ENCODE data around the gene SLC17A4.

The SLC17A4 gene

DNA sequence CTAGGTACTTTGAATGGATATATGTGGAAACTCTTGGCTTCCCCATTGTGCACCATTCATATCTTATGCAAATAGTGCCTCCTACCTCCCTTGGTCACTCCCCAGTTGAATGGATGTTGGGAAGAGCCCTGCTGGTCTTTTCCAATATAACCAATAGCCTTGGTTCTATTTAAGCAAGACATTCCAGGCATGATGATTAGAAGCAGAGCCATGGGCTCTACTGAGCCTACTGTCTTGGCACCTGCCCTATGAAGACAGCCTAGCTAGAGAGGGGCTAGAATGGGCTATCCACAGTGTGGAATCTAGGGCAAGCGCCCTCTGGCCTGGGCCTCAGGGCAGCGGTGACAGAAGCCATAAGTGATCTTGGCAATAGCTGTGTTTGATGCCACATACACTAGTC is 61.7 kb downstream of the SLC17A4 start:
- no peak for FAIRE-seq

GRCh38 chr6:25821341-25821740 is 66.8 kb downstream of the SLC17A4 start:
- no peak for FAIRE-seq

- FAIRE-seq = no peak
Measured at GRCh38 chr6:25829375-25829774, 74.8 kb downstream of the SLC17A4 start.

DNA sequence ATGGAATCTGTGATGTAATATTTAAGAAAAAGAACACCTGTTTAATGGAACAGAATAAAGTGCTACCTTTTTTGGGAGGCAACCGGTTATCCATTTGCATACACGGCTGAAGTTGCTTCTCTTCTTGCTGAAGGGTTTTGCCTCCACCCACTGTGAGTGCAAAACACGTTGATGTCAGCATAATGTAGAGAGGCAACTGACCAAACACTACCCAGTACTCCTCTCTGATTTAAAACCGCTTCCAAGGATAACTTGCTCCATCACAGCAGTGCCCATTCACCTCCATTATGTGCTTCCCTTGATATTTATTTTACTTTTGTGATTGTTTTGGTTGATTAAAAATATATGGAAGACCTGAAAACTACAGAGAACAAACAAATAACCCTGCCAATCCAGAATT is 75.9 kb downstream of the SLC17A4 start:
- no peak for FAIRE-seq
